CD4-positive, alpha-beta T cell (primary cell): ENCODE results near the gene BYSL. TPM values are rescaled to one million over a fixed set of nuclear protein-coding genes. Genes with fewer than 3 reads are reported as not detected.

Experiments used
- ATAC-seq: fragments of 200-7000 bp; cut with Tn5 transposase; one replicate; pipeline ENCODE4 v1.10.0; 2022; ENCODE audit warnings: mild to moderate bottlenecking; ENCODE audit not compliant: poor library complexity
- CTCF ChIA-PET: fragments of 350-600 bp; sonication (Branson Sonifier 250); formaldehyde crosslinking; loops from one replicate; lab custom pipeline; 2021; ENCODE audit warnings: antibody characterized with exemption, inconsistent platforms; lab: Charles Lee
- POLR2A ChIA-PET: fragments of 350-600 bp; sonication (Branson Sonifier 250); formaldehyde crosslinking; loops from one replicate; lab custom pipeline; 2021; ENCODE audit warnings: antibody characterized with exemption, inconsistent platforms; lab: Charles Lee
- DNase-seq, 14 experiments: peaks; one replicate each; pipeline ENCODE4 v3.0.0-alpha.2; 2013 to 2020; ENCODE audit warnings: mixed read lengths in 2 of 14
- H3K27ac ChIP-seq, 2 donors: one replicate each; pipeline versions ENCODE4 v1.5.1 to v1.7.0; 2013; ENCODE audit warnings: low read length in 2 of 2, low read depth in 1 of 2, mild to moderate bottlenecking in 1 of 2
- H3K27me3 ChIP-seq, 2 experiments: 1 replicate in 1 of 2; 2 replicates in 1 of 2; pipeline versions ENCODE4 v1.6.1 to v1.7.0; 2013; ENCODE audit warnings: low read length in 2 of 2, control low read depth in 1 of 2, mild to moderate bottlenecking in 1 of 2, moderate library complexity in 1 of 2; ENCODE audit not compliant: insufficient read depth in 2 of 2, control insufficient read depth in 1 of 2
- H3K36me3 ChIP-seq: one replicate; pipeline ENCODE4 v1.6.1; 2013; ENCODE audit warnings: low read length, control low read depth; ENCODE audit not compliant: insufficient read depth
- H3K4me1 ChIP-seq: one replicate; pipeline ENCODE4 v1.6.1; 2013; ENCODE audit warnings: low read length, control low read depth; ENCODE audit not compliant: insufficient read depth
- H3K4me3 ChIP-seq: one replicate; pipeline ENCODE4 v1.5.1; 2013; ENCODE audit warnings: mild to moderate bottlenecking, low read length, moderate library complexity
- H3K9me3 ChIP-seq, 2 experiments: 1 replicate in 1 of 2; 2 replicates in 1 of 2; pipeline versions ENCODE4 v1.6.1 to v1.7.0; 2013; ENCODE audit warnings: low read length in 2 of 2, mild to moderate bottlenecking in 2 of 2, control low read depth in 1 of 2, moderate library complexity in 1 of 2; ENCODE audit not compliant: control insufficient read depth in 1 of 2, insufficient read depth in 1 of 2
- H3K27ac Mint-ChIP-seq: one replicate; pipeline ENCODE4 v1.8.0; 2020; ENCODE audit warnings: mixed read lengths
- H3K27me3 Mint-ChIP-seq: one replicate; pipeline ENCODE4 v1.8.0; 2021; ENCODE audit warnings: mixed read lengths
- H3K36me3 Mint-ChIP-seq: one replicate; pipeline ENCODE4 v1.8.0; 2021; ENCODE audit warnings: low read depth, mixed read lengths
- H3K4me1 Mint-ChIP-seq: one replicate; pipeline ENCODE4 v1.8.0; 2021; ENCODE audit warnings: low read depth, mixed read lengths
- H3K4me3 Mint-ChIP-seq: one replicate; pipeline ENCODE4 v1.8.0; 2020; ENCODE audit warnings: mild to moderate bottlenecking, mixed read lengths
- H3K9me3 Mint-ChIP-seq: one replicate; pipeline ENCODE4 v1.8.0; 2020; ENCODE audit warnings: mixed read lengths
- CTCF ChIP-seq: fragments of 200-600 bp; IDR thresholded peaks from one replicate; pipeline ENCODE4 v1.8.0; 2022; ENCODE audit warnings: antibody characterized with exemption, mild to moderate bottlenecking
- intact Hi-C, 2 experiments: fragments of 100-400 bp; cut with DNase I in 1 of 2; cut with micrococcal nuclease in 1 of 2; formaldehyde crosslinking; loops; one replicate each; pipeline versions ENCODE4 v1.15.1 to v1.9.0; 2023 to 2025; cut with DNase I, micrococcal nuclease
- total RNA-seq, 174 experiments: library from RNA in 2 of 174; stranded (reverse) in 2 of 174; gene quantifications; one replicate each; pipeline ENCODE4 v1.2.3 and lab custom pipeline; 2021 to 2026

The BYSL gene
- total RNA-seq, 2 experiments from 2014 or later, result 1.2 to 1.6 TPM

GRCh38 chr6:41885930-41886329, 35.4 kb upstream of the BYSL start:
- no peak for TF ChIP-seq CTCF
- Mint-ChIP-seq H3K27ac (no peak overlapping the region), H3K27me3 (no peaks in the 10 kb centered on the region), H3K4me3 (no peak overlapping the region), H3K36me3 (no peaks in the 10 kb centered on the region), H3K4me1 (no peaks in the 10 kb centered on the region), H3K9me3 (no peaks in the 10 kb centered on the region)
- Histone ChIP-seq H3K27ac (no peak overlapping the region), H3K4me3 (no peak overlapping the region), H3K27me3 (no peaks in the 10 kb centered on the region), H3K4me1 (no peaks in the 10 kb centered on the region), H3K36me3 (no peaks in the 10 kb centered on the region), H3K9me3 (no peaks in the 10 kb centered on the region)
- DNase-seq (no peak), ATAC-seq (no peak)
- intact Hi-C loops, result no loop called here
- POLR2A ChIA-PET, result no interaction called here
- CTCF ChIA-PET, result interaction anchor here (2.4 kb wide), 1 partner anchor 35 kb away, joined by 7 read pairs; the partner anchor contains the start of genes BYSL and MED20

GRCh38 chr6:41887331-41887751, 34.0 kb upstream of the BYSL start:
- Mint-ChIP-seq H3K36me3 (no peaks in the 10 kb centered on the region), H3K27ac (no peak overlapping the region), H3K27me3 (no peaks in the 10 kb centered on the region), H3K4me1 (no peaks in the 10 kb centered on the region), H3K4me3 (no peak overlapping the region), H3K9me3 (no peaks in the 10 kb centered on the region)
- H3K9me3 ChIP-seq, result no peaks in the 10 kb centered on the region
- no peak overlapping the region for H3K27ac ChIP-seq
- no peaks in the 10 kb centered on the region for H3K36me3 ChIP-seq
- intact Hi-C loops, result no loop called here
- TF ChIP-seq CTCF, result no peak
- no peak overlapping the region for H3K4me3 ChIP-seq
- no peaks in the 10 kb centered on the region for H3K27me3 ChIP-seq
- ATAC-seq, result no peak
- no peaks in the 10 kb centered on the region for H3K4me1 ChIP-seq
- DNase-seq, result no peak
- ChIA-PET POLR2A (no interaction called here), CTCF (interaction anchor here (2.4 kb wide), 1 partner anchor 34 kb away, joined by 7 read pairs; the partner anchor contains the start of genes BYSL and MED20)

- H3K4me3 Mint-ChIP-seq, result no peak overlapping the region
- H3K4me1 Mint-ChIP-seq, result peaks cover 12% of the 10 kb centered on the region
- ChIA-PET CTCF (interaction anchor here (1.1 to 2.3 kb wide), 2 partner anchors 105 to 151 kb away, joined by 5 to 6 read pairs; partner anchors contain the start of gene TOMM6), POLR2A (interaction anchor here (0.6 to 1.3 kb wide), 2 partner anchors 28 to 154 kb away, joined by 4 to 5 read pairs; partner anchors contain the start of genes BYSL and MED20)
- Histone ChIP-seq H3K4me3 (no peak overlapping the region), H3K4me1 (peaks cover 21% of the 10 kb centered on the region), H3K27ac (no peak overlapping the region), H3K27me3 (no peaks in the 10 kb centered on the region), H3K36me3 (no peaks in the 10 kb centered on the region), H3K9me3 (no peaks in the 10 kb centered on the region)
- DNase-seq (no peak), ATAC-seq (no peak)
- intact Hi-C loops, result loop anchor here in 1 of 2 experiments (10.0 kb wide), 1 partner anchor 1162 kb away; the partner anchor contains the start of genes CUL7, KLC4 and MRPL2
- H3K36me3 Mint-ChIP-seq, result no peaks in the 10 kb centered on the region
- no peak for TF ChIP-seq CTCF
- H3K9me3 Mint-ChIP-seq, result no peaks in the 10 kb centered on the region
- H3K27me3 Mint-ChIP-seq, result no peaks in the 10 kb centered on the region
- H3K27ac Mint-ChIP-seq, result no peak overlapping the region
Observed at GRCh38 chr6:41892921-41893564, 28.3 kb upstream of the BYSL start.
